Naive thymus-derived CD4-positive, alpha-beta T cell (primary cell): ENCODE measurements around the gene HCCS. TPM values are rescaled to one million over a fixed set of nuclear protein-coding genes. Genes with fewer than 3 reads are reported as not detected.

Experiments
- ATAC-seq: fragments of 150-1000 bp; cut with Tn5 transposase; 2 replicates; pipeline ENCODE4 v1.10.0; 2021; ENCODE audit warnings: mild to moderate bottlenecking, moderate library complexity
- CTCF ChIA-PET: fragments of 350-600 bp; sonication (Branson Sonifier 250); formaldehyde crosslinking; loops from one replicate; lab custom pipeline; 2021; ENCODE audit warnings: antibody characterized with exemption; lab: Charles Lee
- POLR2A ChIA-PET: fragments of 350-600 bp; sonication (Branson Sonifier 250); formaldehyde crosslinking; loops from one replicate; lab custom pipeline; 2021; ENCODE audit warnings: antibody characterized with exemption, inconsistent platforms; lab: Charles Lee
- DNase-seq, 9 donors: peaks; one replicate each; pipeline versions ENCODE4 v3.0.0 to v3.0.0-alpha.2; 2020 to 2022; ENCODE audit warnings: mixed read lengths in 1 of 9
- H3K27ac ChIP-seq: one replicate; pipeline ENCODE4 v1.7.0; 2013; ENCODE audit warnings: mild to moderate bottlenecking, low read depth, low read length, moderate library complexity
- H3K27me3 ChIP-seq, 2 donors: one replicate each; pipeline ENCODE4 v1.7.0; 2013; ENCODE audit warnings: low read length in 2 of 2, mild to moderate bottlenecking in 2 of 2, moderate library complexity in 2 of 2; ENCODE audit not compliant: control insufficient read depth in 2 of 2, insufficient read depth in 2 of 2
- H3K36me3 ChIP-seq, 3 experiments: 1 replicate in 2 of 3; 2 replicates in 1 of 3; pipeline ENCODE4 v1.7.0; 2013; ENCODE audit warnings: low read length in 3 of 3, mild to moderate bottlenecking in 3 of 3, moderate library complexity in 1 of 3; ENCODE audit not compliant: insufficient read depth in 3 of 3, control insufficient read depth in 2 of 3
- H3K4me1 ChIP-seq, 2 donors: one replicate each; pipeline ENCODE4 v1.7.0; 2013; ENCODE audit warnings: low read length in 2 of 2, mild to moderate bottlenecking in 2 of 2, moderate library complexity in 1 of 2; ENCODE audit not compliant: control insufficient read depth in 2 of 2, insufficient read depth in 2 of 2
- H3K4me3 ChIP-seq: 2 replicates; pipeline ENCODE4 v1.7.0; 2013; ENCODE audit warnings: mild to moderate bottlenecking, low read length
- H3K9me3 ChIP-seq, 3 experiments: 1 replicate in 2 of 3; 2 replicates in 1 of 3; pipeline ENCODE4 v1.7.0; 2013; ENCODE audit warnings: low read length in 3 of 3; ENCODE audit not compliant: control insufficient read depth in 2 of 3
- H3K27ac Mint-ChIP-seq, 9 donors: one replicate each; pipeline ENCODE4 v1.8.0; 2020 to 2022; ENCODE audit warnings: mixed read lengths in 9 of 9, mild to moderate bottlenecking in 8 of 9, moderate library complexity in 5 of 9, inconsistent platforms in 2 of 9
- H3K27me3 Mint-ChIP-seq, 5 donors: one replicate each; pipeline ENCODE4 v1.8.0; 2021 to 2022; ENCODE audit warnings: mixed read lengths in 5 of 5, mild to moderate bottlenecking in 1 of 5
- H3K36me3 Mint-ChIP-seq, 5 donors: one replicate each; pipeline ENCODE4 v1.8.0; 2020 to 2022; ENCODE audit warnings: mixed read lengths in 5 of 5, mild to moderate bottlenecking in 3 of 5, inconsistent platforms in 1 of 5
- H3K4me1 Mint-ChIP-seq, 7 donors: one replicate each; pipeline ENCODE4 v1.8.0; 2020 to 2022; ENCODE audit warnings: mixed read lengths in 7 of 7, mild to moderate bottlenecking in 3 of 7, inconsistent platforms in 1 of 7
- H3K4me3 Mint-ChIP-seq, 10 donors: one replicate each; pipeline ENCODE4 v1.8.0; 2020 to 2022; ENCODE audit warnings: mild to moderate bottlenecking in 10 of 10, mixed read lengths in 10 of 10, moderate library complexity in 6 of 10, inconsistent platforms in 2 of 10
- H3K9me3 Mint-ChIP-seq, 11 donors: one replicate each; pipeline ENCODE4 v1.8.0; 2020 to 2022; ENCODE audit warnings: mixed read lengths in 11 of 11, mild to moderate bottlenecking in 4 of 11, inconsistent platforms in 1 of 11, moderate library complexity in 1 of 11
- intact Hi-C, 2 donors: fragments of 100-400 bp; cut with micrococcal nuclease; formaldehyde crosslinking; loops; one replicate each; pipeline ENCODE4 v1.15.1; 2023
- polyA plus RNA-seq, 2 donors: library from polyadenylated mRNA; unstranded; fragments of 300-500 nt; fragmentation: Illumina TruSeq; gene quantifications; one replicate each; pipeline ENCODE4 v1.2.3, GENCODE V29; 2021
- total RNA-seq, 6 experiments: library from RNA in 5 of 6; stranded (reverse) in 5 of 6; gene quantifications; 1 replicate in 5 of 6; 2 replicates in 1 of 6; pipeline ENCODE4 v1.2.3 and lab custom pipeline; 2021 to 2026

HCCS gene
- total and polyA plus RNA-seq, 7 experiments from 2014 or later = 5.6 to 20.4 (median 13.8) TPM

GRCh38 chrX:11081511-11081910 is 29.6 kb upstream of the HCCS start:
- Histone ChIP-seq H3K9me3 (no peaks in the 10 kb centered on the region), H3K27me3 (no peaks in the 10 kb centered on the region), H3K36me3 (no peaks in the 10 kb centered on the region), H3K4me3 (no peak overlapping the region), H3K4me1 (no peaks in the 10 kb centered on the region), H3K27ac (no peak overlapping the region)
- H3K9me3 Mint-ChIP-seq = no peaks in the 10 kb centered on the region
- ATAC-seq = no peak
- no peak overlapping the region for H3K27ac Mint-ChIP-seq
- no peaks in the 10 kb centered on the region for H3K4me1 Mint-ChIP-seq
- no peaks in the 10 kb centered on the region for H3K27me3 Mint-ChIP-seq
- ChIA-PET POLR2A (no interaction called here), CTCF (no interaction called here)
- no peaks in the 10 kb centered on the region for H3K36me3 Mint-ChIP-seq
- no peak for DNase-seq
- intact Hi-C loops = no loop called here
- H3K4me3 Mint-ChIP-seq = no peak overlapping the region

- ATAC-seq (no peak), DNase-seq (no peak)
- no peak overlapping the region for H3K4me3 ChIP-seq
- Mint-ChIP-seq H3K27me3 (no peaks in the 10 kb centered on the region), H3K4me3 (no peak overlapping the region), H3K4me1 (no peaks in the 10 kb centered on the region), H3K36me3 (no peaks in the 10 kb centered on the region), H3K9me3 (peaks cover under 1 to 27% (median 8%) of the 10 kb centered on the region in 11 donors), H3K27ac (no peak overlapping the region)
- no peak overlapping the region for H3K27ac ChIP-seq
- intact Hi-C loops = no loop called here
- H3K4me1 ChIP-seq = no peaks in the 10 kb centered on the region
- peaks cover 0 to under 1% (median 0%) of the 10 kb centered on the region in 3 experiments for H3K9me3 ChIP-seq
- POLR2A ChIA-PET = no interaction called here
- CTCF ChIA-PET = no interaction called here
- no peaks in the 10 kb centered on the region for H3K27me3 ChIP-seq
- H3K36me3 ChIP-seq = no peaks in the 10 kb centered on the region
These were observed 25.8 kb upstream of the HCCS start for GRCh38 chrX:11085305-11085704.

GRCh38 chrX:11089802-11090201 is 21.3 kb upstream of the HCCS start:
- Histone ChIP-seq H3K4me1 (no peaks in the 10 kb centered on the region), H3K36me3 (no peaks in the 10 kb centered on the region), H3K27me3 (no peaks in the 10 kb centered on the region), H3K4me3 (no peak overlapping the region), H3K27ac (no peak overlapping the region), H3K9me3 (peaks cover 0 to 3% (median 0%) of the 10 kb centered on the region in 3 experiments)
- Mint-ChIP-seq H3K36me3 (peaks cover 0 to 4% (median 0%) of the 10 kb centered on the region in 5 donors), H3K4me3 (no peak overlapping the region), H3K4me1 (no peaks in the 10 kb centered on the region), H3K27ac (no peak overlapping the region), H3K9me3 (peaks cover 3 to 42% (median 14%) of the 10 kb centered on the region in 11 donors), H3K27me3 (peaks cover 0 to 3% (median 0%) of the 10 kb centered on the region in 5 donors)
- intact Hi-C loops = no loop called here
- ChIA-PET POLR2A (no interaction called here), CTCF (no interaction called here)
- DNase-seq (no peak), ATAC-seq (no peak)

- Histone ChIP-seq H3K4me1 (no peaks in the 10 kb centered on the region), H3K9me3 (no peaks in the 10 kb centered on the region), H3K4me3 (no peak overlapping the region), H3K36me3 (no peaks in the 10 kb centered on the region), H3K27me3 (no peaks in the 10 kb centered on the region), H3K27ac (no peak overlapping the region)
- Mint-ChIP-seq H3K9me3 (no peaks in the 10 kb centered on the region), H3K27me3 (no peaks in the 10 kb centered on the region), H3K4me3 (no peak overlapping the region), H3K36me3 (peaks cover 0 to 7% (median 0%) of the 10 kb centered on the region in 5 donors), H3K27ac (no peak overlapping the region), H3K4me1 (no peaks in the 10 kb centered on the region)
- intact Hi-C loops = no loop called here
- ATAC-seq (no peak), DNase-seq (no peak)
- ChIA-PET POLR2A (no interaction called here), CTCF (no interaction called here)
These were observed 13.2 kb upstream of the HCCS start for GRCh38 chrX:11097933-11098332.

- H3K27me3 ChIP-seq = no peaks in the 10 kb centered on the region
- no peak overlapping the region for H3K4me3 ChIP-seq
- ATAC-seq = no peak
- Mint-ChIP-seq H3K27ac (no peak overlapping the region), H3K9me3 (no peaks in the 10 kb centered on the region), H3K4me3 (no peak overlapping the region), H3K4me1 (no peaks in the 10 kb centered on the region), H3K36me3 (peaks cover 0 to 7% (median 0%) of the 10 kb centered on the region in 5 donors), H3K27me3 (no peaks in the 10 kb centered on the region)
- no peak overlapping the region for H3K27ac ChIP-seq
- ChIA-PET CTCF (no interaction called here), POLR2A (no interaction called here)
- H3K4me1 ChIP-seq = no peaks in the 10 kb centered on the region
- intact Hi-C loops = no loop called here
- no peak for DNase-seq
- H3K36me3 ChIP-seq = no peaks in the 10 kb centered on the region
- no peaks in the 10 kb centered on the region for H3K9me3 ChIP-seq
These were observed 11.7 kb upstream of the HCCS start for GRCh38 chrX:11099465-11099864.

- Histone ChIP-seq H3K9me3 (no peaks in the 10 kb centered on the region), H3K36me3 (no peaks in the 10 kb centered on the region), H3K4me1 (no peaks in the 10 kb centered on the region), H3K27me3 (no peaks in the 10 kb centered on the region), H3K4me3 (no peak overlapping the region), H3K27ac (no peak overlapping the region)
- DNase-seq (no peak), ATAC-seq (no peak)
- H3K36me3 Mint-ChIP-seq = peaks cover 0 to 7% (median 0%) of the 10 kb centered on the region in 5 donors
- CTCF ChIA-PET = no interaction called here
- H3K27ac Mint-ChIP-seq = no peak overlapping the region
- no peaks in the 10 kb centered on the region for H3K4me1 Mint-ChIP-seq
- no peak overlapping the region for H3K4me3 Mint-ChIP-seq
- POLR2A ChIA-PET = no interaction called here
- intact Hi-C loops = no loop called here
- no peaks in the 10 kb centered on the region for H3K27me3 Mint-ChIP-seq
- H3K9me3 Mint-ChIP-seq = no peaks in the 10 kb centered on the region
These were observed 10.7 kb upstream of the HCCS start for GRCh38 chrX:11100281-11101035.

- Histone ChIP-seq H3K4me1 (no peaks in the 10 kb centered on the region), H3K9me3 (no peaks in the 10 kb centered on the region), H3K36me3 (no peaks in the 10 kb centered on the region), H3K4me3 (no peak overlapping the region), H3K27me3 (no peaks in the 10 kb centered on the region), H3K27ac (no peak overlapping the region)
- Mint-ChIP-seq H3K4me1 (no peaks in the 10 kb centered on the region), H3K36me3 (peaks cover 0 to 13% (median 0%) of the 10 kb centered on the region in 5 donors), H3K9me3 (no peaks in the 10 kb centered on the region), H3K27ac (no peak overlapping the region), H3K27me3 (no peaks in the 10 kb centered on the region), H3K4me3 (no peak overlapping the region)
- ATAC-seq (no peak), DNase-seq (no peak)
- intact Hi-C loops = no loop called here
- POLR2A ChIA-PET = no interaction called here
- CTCF ChIA-PET = no interaction called here
These were observed 8.1 kb upstream of the HCCS start for GRCh38 chrX:11103006-11103405.
